ENCODE data around the gene MS4A13. TPM values are rescaled to one million over a fixed set of nuclear protein-coding genes. Genes with fewer than 3 reads are reported as not detected.

Gene MS4A13, protein sequence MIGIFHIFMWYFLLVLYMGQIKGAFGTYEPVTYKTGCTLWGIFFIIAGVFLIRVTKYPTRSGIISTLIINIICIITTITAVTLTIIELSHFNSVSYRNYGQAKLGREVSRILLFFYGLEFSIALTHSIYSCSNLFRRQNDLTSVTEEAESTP
- total RNA-seq = not detected

DNA sequence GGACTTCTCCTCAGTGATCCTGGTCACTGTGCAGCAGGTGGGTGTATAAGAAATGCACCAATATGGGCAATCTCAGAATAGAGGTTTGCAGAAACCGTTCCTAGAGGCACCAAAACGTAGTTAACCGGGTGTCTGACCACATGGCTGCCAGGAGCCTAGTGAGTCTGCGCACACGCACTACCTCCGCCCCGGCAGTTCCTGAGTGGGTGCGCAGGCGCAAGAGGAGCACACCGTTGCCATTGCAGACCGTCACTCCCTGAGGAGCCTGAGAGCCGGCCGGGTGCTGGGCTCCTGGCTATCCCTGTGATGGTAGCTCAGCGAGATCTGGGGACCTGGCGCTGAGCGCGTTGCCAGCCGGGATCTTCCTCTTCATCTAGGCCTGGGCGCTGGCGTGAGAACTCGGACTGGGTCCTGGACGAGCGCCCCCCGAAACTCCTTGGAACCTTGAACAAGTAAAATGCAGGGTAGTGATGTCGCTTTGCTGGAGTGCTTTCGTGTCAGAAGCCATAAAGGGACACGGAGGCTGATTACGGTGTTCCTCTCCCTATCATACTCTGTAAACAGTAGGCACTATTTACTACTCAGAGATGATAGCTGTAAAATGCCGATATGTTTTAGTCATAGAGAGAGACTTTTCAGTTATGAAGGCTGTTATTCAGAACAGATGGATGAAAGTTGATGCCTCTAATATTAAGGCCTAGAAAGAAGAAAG lies at the start of gene MS4A13:
TSS of gene MS4A13 (plus strand) at position 249 of the 712 bp plus-strand sequence. CDS start 2,692 bp downstream, outside the sequence.
- no peak within 1 kb of the TSS for H3K4me3 Mint-ChIP-seq
- no peaks in the 10 kb centered on the region for H3K9me3 Mint-ChIP-seq (ENCODE audit: insufficient read depth)
- no peak for ATAC-seq
- H3K27me3 Mint-ChIP-seq (ENCODE audit: low read depth) = peaks cover 15% of the 10 kb centered on the region
- H3K4me1 Mint-ChIP-seq (ENCODE audit: low read depth) = no peaks in the 10 kb centered on the region
- POLR2A ChIA-PET = no interaction called here
- CTCF ChIA-PET = no interaction called here
- H3K36me3 Mint-ChIP-seq (ENCODE audit: low read depth) = no peaks in the 10 kb centered on the region
- no peak for DNase-seq
- H3K27ac Mint-ChIP-seq = no peak within 1 kb of the TSS

DNA sequence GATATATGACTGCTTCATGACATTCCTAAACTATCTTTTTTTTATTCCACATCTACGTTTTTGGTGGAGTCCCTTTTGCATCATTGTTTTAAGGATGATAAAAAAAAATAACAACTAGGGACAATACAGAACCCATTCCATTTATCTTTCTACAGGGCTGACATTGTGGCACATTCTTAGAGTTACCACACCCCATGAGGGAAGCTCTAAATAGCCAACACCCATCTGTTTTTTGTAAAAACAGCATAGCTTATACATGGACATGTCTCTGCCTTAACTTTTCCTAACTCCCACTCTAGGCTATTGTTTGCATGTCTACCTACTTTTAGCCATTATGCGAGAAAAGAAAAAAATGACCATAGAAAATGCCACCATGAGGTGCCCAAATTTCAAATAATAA lies 46.4 kb upstream of the MS4A13 start:
- H3K4me3 Mint-ChIP-seq = no peak overlapping the region
- H3K4me1 Mint-ChIP-seq (ENCODE audit: low read depth) = no peaks in the 10 kb centered on the region
- no peaks in the 10 kb centered on the region for H3K9me3 Mint-ChIP-seq (ENCODE audit: insufficient read depth)
- H3K36me3 Mint-ChIP-seq (ENCODE audit: low read depth) = no peaks in the 10 kb centered on the region
- ChIA-PET POLR2A (no interaction called here), CTCF (no interaction called here)
- no peak for DNase-seq
- H3K27ac Mint-ChIP-seq = no peak overlapping the region
- no peak for ATAC-seq
- H3K27me3 Mint-ChIP-seq (ENCODE audit: low read depth) = peaks cover 20% of the 10 kb centered on the region

DNA sequence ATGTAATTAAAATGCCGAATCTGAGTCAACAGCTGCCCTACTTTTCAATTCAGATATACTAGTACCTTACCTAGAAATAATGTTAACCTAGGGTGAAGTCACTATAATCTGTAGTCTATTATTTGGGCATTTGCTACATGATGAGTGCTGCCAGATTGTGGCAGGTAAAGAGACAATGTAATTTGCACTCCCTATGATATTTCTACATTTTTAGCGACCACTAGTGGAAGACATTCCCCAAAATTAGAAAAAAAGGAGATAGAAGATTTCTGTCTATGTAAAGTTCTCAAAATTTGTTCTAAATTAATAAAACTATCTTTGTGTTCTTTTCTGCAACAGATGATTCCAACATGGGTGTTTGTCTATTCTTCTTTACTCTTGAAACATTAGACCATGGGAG lies 45.5 kb upstream of the MS4A13 start:
- Mint-ChIP-seq H3K36me3 (ENCODE audit: low read depth) (no peaks in the 10 kb centered on the region), H3K4me3 (no peak overlapping the region), H3K27me3 (ENCODE audit: low read depth) (peaks cover 20% of the 10 kb centered on the region), H3K9me3 (ENCODE audit: insufficient read depth) (no peaks in the 10 kb centered on the region), H3K27ac (no peak overlapping the region), H3K4me1 (ENCODE audit: low read depth) (no peaks in the 10 kb centered on the region)
- ATAC-seq (no peak), DNase-seq (no peak)
- POLR2A ChIA-PET = no interaction called here
- CTCF ChIA-PET = no interaction called here

DNA sequence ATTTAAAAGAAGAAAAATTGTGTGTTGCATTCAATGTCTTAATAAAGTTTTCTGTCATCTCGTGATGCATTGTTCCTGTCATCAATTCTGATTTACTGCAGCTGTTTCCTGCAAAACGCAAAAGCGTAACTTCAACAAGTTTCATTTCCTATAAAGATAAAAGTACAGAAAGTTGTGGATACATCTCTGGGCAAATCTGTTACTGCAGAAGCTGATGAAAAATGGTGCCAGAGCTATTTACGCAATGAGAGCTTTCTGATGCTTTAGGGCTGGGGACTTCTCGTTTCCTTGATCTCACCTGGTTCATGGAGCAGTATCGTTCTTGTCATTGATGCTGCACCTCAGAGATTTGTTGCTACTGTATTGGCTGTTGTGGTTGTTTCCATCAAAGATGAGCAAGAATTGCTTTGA lies 38.2 kb upstream of the MS4A13 start:
- Mint-ChIP-seq H3K9me3 (ENCODE audit: insufficient read depth) (no peaks in the 10 kb centered on the region), H3K27ac (no peak overlapping the region), H3K36me3 (ENCODE audit: low read depth) (no peaks in the 10 kb centered on the region), H3K4me3 (no peak overlapping the region), H3K27me3 (ENCODE audit: low read depth) (peaks cover 29% of the 10 kb centered on the region), H3K4me1 (ENCODE audit: low read depth) (no peaks in the 10 kb centered on the region)
- CTCF ChIA-PET = no interaction called here
- DNase-seq (no peak), ATAC-seq (no peak)
- POLR2A ChIA-PET = no interaction called here

DNA sequence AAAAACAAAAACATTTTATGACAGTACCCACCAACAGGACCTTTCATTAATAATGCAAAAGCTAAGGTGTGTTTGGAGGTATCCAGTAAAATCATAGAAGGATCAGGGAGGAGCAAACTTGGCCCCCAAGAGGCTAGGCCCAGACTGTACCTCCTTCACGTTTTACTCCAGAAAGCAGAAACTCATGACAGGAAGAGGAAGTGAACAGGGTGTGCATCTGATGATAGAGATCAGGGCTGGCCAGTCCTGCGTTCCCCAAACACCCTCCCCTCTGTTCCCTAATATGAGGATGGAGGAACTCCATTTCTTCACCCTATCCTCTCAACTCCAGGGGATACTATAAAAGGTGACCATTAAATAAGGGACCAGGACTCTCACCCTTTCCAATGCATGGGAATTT lies 32.8 kb upstream of the MS4A13 start:
- ATAC-seq (no peak), DNase-seq (no peak)
- ChIA-PET POLR2A (no interaction called here), CTCF (no interaction called here)
- Mint-ChIP-seq H3K27me3 (ENCODE audit: low read depth) (peaks cover 27% of the 10 kb centered on the region), H3K4me1 (ENCODE audit: low read depth) (peaks cover 4% of the 10 kb centered on the region), H3K9me3 (ENCODE audit: insufficient read depth) (no peaks in the 10 kb centered on the region), H3K27ac (no peak overlapping the region), H3K4me3 (no peak overlapping the region), H3K36me3 (ENCODE audit: low read depth) (no peaks in the 10 kb centered on the region)

DNA sequence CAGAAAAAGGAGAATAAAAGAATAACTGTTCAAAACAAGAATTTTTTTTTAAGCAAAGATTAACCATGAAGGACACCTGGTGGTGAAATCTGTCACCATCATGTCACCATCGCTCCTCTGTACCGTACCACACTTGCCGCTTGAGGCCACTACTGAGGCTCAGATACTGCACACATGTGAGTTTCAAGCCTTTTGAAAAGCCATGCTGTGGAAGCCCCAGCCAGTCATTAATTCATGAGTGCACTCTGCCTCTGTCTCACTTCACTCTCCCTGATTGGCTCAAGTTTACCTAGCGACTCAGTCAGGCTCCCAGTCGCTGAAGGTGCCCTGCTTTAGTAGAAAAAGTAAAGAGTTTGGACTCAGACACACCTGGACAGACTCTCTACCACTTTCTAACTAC lies 29.2 kb upstream of the MS4A13 start:
- no peaks in the 10 kb centered on the region for H3K36me3 Mint-ChIP-seq (ENCODE audit: low read depth)
- ChIA-PET POLR2A (no interaction called here), CTCF (interaction anchor here (1.3 kb wide), 1 partner anchor 123 kb away, joined by 5 read pairs; no protein-coding TSS in a partner anchor)
- no peak overlapping the region for H3K27ac Mint-ChIP-seq
- no peaks in the 10 kb centered on the region for H3K9me3 Mint-ChIP-seq (ENCODE audit: insufficient read depth)
- no peak overlapping the region for H3K4me3 Mint-ChIP-seq
- ATAC-seq (no peak), DNase-seq (no peak)
- peaks cover 4% of the 10 kb centered on the region for H3K4me1 Mint-ChIP-seq (ENCODE audit: low read depth)
- H3K27me3 Mint-ChIP-seq (ENCODE audit: low read depth) = peaks cover 13% of the 10 kb centered on the region

DNA sequence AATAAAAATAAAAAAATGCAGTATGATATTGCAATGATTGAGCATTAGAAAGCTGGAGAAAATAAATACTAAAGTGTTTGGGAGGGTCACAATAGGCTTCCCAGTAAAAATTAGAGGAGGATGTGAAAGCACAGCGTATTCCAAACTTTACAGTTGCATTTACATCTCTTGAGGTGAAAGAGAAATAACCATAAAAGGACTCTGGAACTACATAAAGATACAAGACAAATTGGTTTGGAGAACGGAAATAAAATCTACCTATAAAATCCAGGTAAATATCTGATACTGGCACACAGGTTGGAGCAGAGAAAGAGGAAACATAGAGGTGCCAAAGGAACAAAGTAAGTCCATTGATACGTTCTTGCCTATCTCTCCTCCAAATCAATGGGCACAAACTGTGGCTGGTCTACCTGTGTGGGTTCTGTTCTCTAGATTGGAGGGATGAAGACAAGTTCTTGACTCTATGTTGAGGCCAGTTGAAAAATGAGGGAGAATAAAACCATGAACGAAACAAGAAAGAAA lies 22.6 kb upstream of the MS4A13 start, which contains the start of gene MS4A12:
TSS of gene MS4A12 (plus strand) at position 291 of the 522 bp plus-strand sequence. CDS start 4,541 bp downstream, outside the sequence.
- Mint-ChIP-seq H3K27me3 (ENCODE audit: low read depth) (peaks cover 32% of the 10 kb centered on the region), H3K4me1 (ENCODE audit: low read depth) (no peaks in the 10 kb centered on the region), H3K4me3 (no peak within 1 kb of the TSS), H3K36me3 (ENCODE audit: low read depth) (no peaks in the 10 kb centered on the region), H3K27ac (no peak within 1 kb of the TSS), H3K9me3 (ENCODE audit: insufficient read depth) (no peaks in the 10 kb centered on the region)
- DNase-seq = no peak
- CTCF ChIA-PET = no interaction called here
- ATAC-seq = no peak
- POLR2A ChIA-PET = no interaction called here

DNA sequence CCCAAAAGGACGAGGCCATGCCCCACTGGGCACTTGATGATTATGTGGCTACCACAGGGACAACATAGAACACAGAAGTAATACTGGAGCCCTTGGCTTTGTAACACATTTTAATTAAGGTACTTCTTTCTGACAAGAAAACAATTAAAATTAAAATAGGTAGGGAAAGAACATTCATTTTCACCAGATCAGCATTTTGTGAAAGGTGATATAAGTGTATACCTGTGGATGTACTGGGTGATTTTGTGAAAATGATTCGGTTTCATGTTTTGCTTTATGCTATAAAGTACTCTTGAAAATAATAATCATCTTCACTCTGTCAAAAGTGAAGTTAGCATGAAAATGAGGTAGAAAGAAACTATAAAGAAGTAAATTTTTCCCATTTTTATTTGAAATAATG lies 21.7 kb upstream of the MS4A13 start:
- Mint-ChIP-seq H3K36me3 (ENCODE audit: low read depth) (no peaks in the 10 kb centered on the region), H3K9me3 (ENCODE audit: insufficient read depth) (no peaks in the 10 kb centered on the region), H3K4me1 (ENCODE audit: low read depth) (no peaks in the 10 kb centered on the region), H3K4me3 (no peak overlapping the region), H3K27ac (no peak overlapping the region), H3K27me3 (ENCODE audit: low read depth) (peaks cover 36% of the 10 kb centered on the region)
- ChIA-PET POLR2A (no interaction called here), CTCF (no interaction called here)
- ATAC-seq (no peak), DNase-seq (no peak)

DNA sequence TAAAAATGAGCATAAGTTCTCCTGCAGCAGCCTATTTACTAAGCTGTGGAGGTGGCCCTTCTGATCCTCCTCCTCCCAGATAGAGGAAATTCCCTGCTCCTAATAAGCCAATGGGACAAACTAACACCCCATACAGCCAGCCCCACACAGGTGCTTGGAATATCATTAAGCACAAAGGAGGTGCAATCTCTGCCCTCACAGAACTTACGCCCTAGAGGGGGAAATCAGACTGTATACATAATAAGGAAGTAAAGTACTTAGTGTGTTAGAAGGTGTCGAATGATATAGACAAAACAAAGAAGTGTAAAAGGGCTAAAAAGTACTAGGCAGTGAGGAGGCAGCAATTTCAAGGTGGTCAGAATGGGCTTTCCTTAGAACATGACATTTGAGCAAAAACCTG lies 16.8 kb upstream of the MS4A13 start:
- Mint-ChIP-seq H3K4me3 (no peak overlapping the region), H3K9me3 (ENCODE audit: insufficient read depth) (no peaks in the 10 kb centered on the region), H3K27ac (no peak overlapping the region), H3K27me3 (ENCODE audit: low read depth) (peaks cover 61% of the 10 kb centered on the region), H3K36me3 (ENCODE audit: low read depth) (no peaks in the 10 kb centered on the region), H3K4me1 (ENCODE audit: low read depth) (no peaks in the 10 kb centered on the region)
- ATAC-seq = no peak
- DNase-seq = no peak
- ChIA-PET POLR2A (no interaction called here), CTCF (no interaction called here)

DNA sequence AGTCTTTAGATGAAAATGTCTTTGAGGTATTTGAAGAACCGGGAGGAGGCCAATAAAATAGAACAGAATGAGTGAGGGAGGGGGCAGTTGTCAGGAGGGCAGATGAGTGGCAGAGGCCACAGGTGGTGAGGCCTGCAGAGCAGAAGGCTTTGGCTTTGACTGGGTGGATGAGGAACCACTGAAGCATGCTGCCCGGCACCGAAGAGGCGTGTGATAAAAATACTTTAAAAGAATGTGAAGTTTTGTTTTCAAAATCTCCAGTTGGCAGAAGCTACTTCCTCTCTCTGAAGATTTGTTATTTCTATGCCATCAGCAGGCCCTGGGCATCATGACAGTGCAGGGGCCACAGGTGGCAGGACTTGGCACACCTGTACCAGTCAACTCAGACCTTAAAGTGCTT lies 16.3 kb upstream of the MS4A13 start:
- Mint-ChIP-seq H3K4me1 (ENCODE audit: low read depth) (peaks cover 2% of the 10 kb centered on the region), H3K27me3 (ENCODE audit: low read depth) (peaks cover 62% of the 10 kb centered on the region), H3K36me3 (ENCODE audit: low read depth) (no peaks in the 10 kb centered on the region), H3K9me3 (ENCODE audit: insufficient read depth) (no peaks in the 10 kb centered on the region), H3K4me3 (no peak overlapping the region), H3K27ac (no peak overlapping the region)
- ChIA-PET CTCF (no interaction called here), POLR2A (no interaction called here)
- no peak for ATAC-seq
- DNase-seq = no peak

DNA sequence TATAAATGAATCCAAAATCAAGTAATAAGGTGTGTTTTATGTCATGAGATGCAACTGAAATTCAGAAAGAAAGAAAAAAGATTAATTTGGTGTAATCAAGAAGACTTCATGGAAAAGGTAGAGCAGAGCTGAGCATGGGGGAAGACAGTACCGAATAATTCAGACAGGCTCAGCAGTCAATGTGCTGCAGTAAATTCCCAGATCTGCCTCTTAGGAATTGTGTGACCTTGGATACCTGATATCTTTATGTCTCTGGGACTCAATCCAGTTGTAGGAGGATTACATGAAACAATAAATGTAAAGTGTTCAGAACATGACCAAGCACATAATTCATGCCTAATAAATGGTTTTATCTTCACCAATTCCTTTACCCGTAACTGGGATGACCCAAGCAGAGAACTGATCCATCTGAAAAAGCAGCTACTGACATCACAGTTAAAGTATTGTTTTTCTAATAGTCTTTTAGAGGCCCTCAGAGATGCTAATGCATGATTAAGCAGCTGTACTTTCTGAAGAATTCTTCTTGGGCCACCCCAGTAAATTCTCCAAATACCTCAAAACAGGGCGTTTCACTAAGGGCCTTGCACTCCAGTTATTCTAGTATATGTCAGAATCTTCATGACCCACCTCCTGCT lies 14.8 kb upstream of the MS4A13 start:
- peaks cover 59% of the 10 kb centered on the region for H3K27me3 Mint-ChIP-seq (ENCODE audit: low read depth)
- CTCF ChIA-PET = no interaction called here
- peaks cover 14% of the 10 kb centered on the region for H3K4me1 Mint-ChIP-seq (ENCODE audit: low read depth)
- DNase-seq (no peak), ATAC-seq (no peak)
- no peak overlapping the region for H3K4me3 Mint-ChIP-seq
- H3K27ac Mint-ChIP-seq = no peak overlapping the region
- no peaks in the 10 kb centered on the region for H3K36me3 Mint-ChIP-seq (ENCODE audit: low read depth)
- no peaks in the 10 kb centered on the region for H3K9me3 Mint-ChIP-seq (ENCODE audit: insufficient read depth)
- POLR2A ChIA-PET = no interaction called here

DNA sequence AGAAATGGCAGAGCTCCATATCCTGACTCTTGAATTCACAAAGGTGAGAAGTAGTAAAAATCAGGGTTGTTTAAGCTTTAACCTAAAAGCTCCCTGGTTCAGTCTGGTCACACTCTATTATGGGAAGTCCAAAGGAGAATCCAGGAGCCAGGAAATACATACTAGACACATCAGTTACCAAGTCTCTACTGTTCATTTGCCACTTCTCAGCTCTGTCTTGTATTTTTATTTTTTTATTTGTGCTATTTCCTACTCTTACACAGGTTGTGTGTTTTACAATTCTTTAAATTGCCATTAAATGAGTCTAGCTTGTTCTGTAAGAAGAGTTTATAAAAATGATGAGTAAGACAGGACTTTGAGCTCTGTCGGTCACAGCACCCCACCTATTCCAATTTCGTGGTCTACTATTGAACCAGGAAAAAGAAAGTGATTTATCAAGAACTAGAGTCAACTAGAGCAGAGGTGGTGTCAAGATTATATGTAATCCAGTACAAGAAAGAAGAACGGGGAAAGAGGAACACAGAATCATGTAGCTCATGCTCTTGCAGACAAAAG lies 12.9 kb upstream of the MS4A13 start:
- ATAC-seq (no peak), DNase-seq (no peak)
- H3K4me3 Mint-ChIP-seq = no peak overlapping the region
- no peaks in the 10 kb centered on the region for H3K9me3 Mint-ChIP-seq (ENCODE audit: insufficient read depth)
- H3K36me3 Mint-ChIP-seq (ENCODE audit: low read depth) = no peaks in the 10 kb centered on the region
- POLR2A ChIA-PET = no interaction called here
- H3K27ac Mint-ChIP-seq = no peak overlapping the region
- CTCF ChIA-PET = no interaction called here
- H3K4me1 Mint-ChIP-seq (ENCODE audit: low read depth) = peaks cover 14% of the 10 kb centered on the region
- peaks cover 62% of the 10 kb centered on the region for H3K27me3 Mint-ChIP-seq (ENCODE audit: low read depth)

All from activated CD8-positive, alpha-beta T cell treated with anti-CD3 and anti-CD28 coated beads, Interleukin-2, amount 10 ng/mL, durations not matched to agents 7 days and 5 days (primary cell).